Epithelial cell of esophagus (primary cell): ENCODE results near the gene PLOD2.
A peak's percentile ranks its signal among the peaks of the same experiment; 100 is the strongest.

ENCODE experiments used
- DNase-seq: peaks from one replicate; pipeline ENCODE4 v3.0.0; 2010; ENCODE audit warnings: low read depth
- H3K4me3 ChIP-seq: 2 replicates; pipeline ENCODE4 v1.5.1; 2011; ENCODE audit warnings: mild to moderate bottlenecking, low read length, control low read depth
- CTCF ChIP-seq: IDR thresholded peaks from 2 replicates; pipeline ENCODE4 v1.5.1; 2011; ENCODE audit warnings: low read depth, mild to moderate bottlenecking, low read length, control low read depth, inconsistent platforms; ENCODE audit not compliant: insufficient read depth; ENCODE audit errors: missing control alignments

The PLOD2 gene

GRCh38 chr3:146163584-146163983 lies 2.6 kb upstream of the PLOD2 start:
- TF ChIP-seq CTCF = peak; percentile 44
- DNase-seq = peak; percentile 92
- no peak overlapping the region for H3K4me3 ChIP-seq

- H3K4me3 ChIP-seq = no peak overlapping the region
- no peak for DNase-seq
- TF ChIP-seq CTCF = no peak
These were observed 1.6 kb upstream of the PLOD2 start for GRCh38 chr3:146162561-146162960.

- peak; percentile 44 for DNase-seq
- H3K4me3 ChIP-seq = peak overlapping the region; percentile 79
- TF ChIP-seq CTCF = no peak
These were observed 649 bp upstream of the PLOD2 start for GRCh38 chr3:146161663-146162002.

GRCh38 chr3:146160321-146160963 lies 542 bp downstream of the PLOD2 start:
- H3K4me3 ChIP-seq = peak overlapping the region; percentile 79
- peak; percentile 84 for DNase-seq
- peak; percentile 68 for TF ChIP-seq CTCF

- H3K4me3 ChIP-seq = peak overlapping the region; percentile 79
- DNase-seq = no peak
- no peak for TF ChIP-seq CTCF
These were observed 1.2 kb downstream of the PLOD2 start for GRCh38 chr3:146159616-146160320.

- no peak for DNase-seq
- TF ChIP-seq CTCF = no peak
- peak overlapping the region; percentile 79 for H3K4me3 ChIP-seq
These were observed 1.9 kb downstream of the PLOD2 start for GRCh38 chr3:146159037-146159436.
